SK-N-SH treated with all-trans-retinoic acid at 6 μM for 48 hours (cell line): ENCODE results near the gene EHMT2.
"Not testable (repeated sequence)": the region's sequence is repeated elsewhere in the genome, so short reads cannot be mapped to it uniquely, and the experiment has no call there.

Experiments
- ATAC-seq: fragments of 200-7000 bp; cut with Tn5 transposase; 3 replicates; pipeline ENCODE4 v1.9.1; 2020; ENCODE audit warnings: mild to moderate bottlenecking, moderate library complexity
- ARNTL ChIP-seq: fragments of 450-650 bp; formaldehyde crosslinking; IDR thresholded peaks from 2 replicates; pipeline ENCODE4 v1.5.0; 2020; ENCODE audit warnings: low read depth, mild to moderate bottlenecking, moderate library complexity, borderline replicate concordance
- BACH2 ChIP-seq: fragments of 250-450 bp; sonication (Bioruptor Pico); IDR thresholded peaks from 2 replicates; pipeline ENCODE4 v1.9.0; 2021; ENCODE audit warnings: mild to moderate bottlenecking, borderline replicate concordance
- CSDC2 ChIP-seq: fragments of 250-450 bp; sonication (Bioruptor Pico); IDR thresholded peaks from 2 replicates; pipeline ENCODE4 v1.5.0; 2020; ENCODE audit warnings: mild to moderate bottlenecking, moderate library complexity
- ISL1 ChIP-seq: fragments of 250-450 bp; sonication (Bioruptor Pico); IDR thresholded peaks from 2 replicates; pipeline ENCODE4 v2.1.2; 2022; ENCODE audit warnings: mild to moderate bottlenecking, moderate library complexity
- OSR1 ChIP-seq: fragments of 250-450 bp; sonication (Bioruptor Pico); IDR thresholded peaks from 2 replicates; pipeline ENCODE4 v1.8.0; 2022; ENCODE audit warnings: moderate library complexity, mild to moderate bottlenecking, inconsistent platforms
- PPARA ChIP-seq: fragments of 250-450 bp; sonication (Bioruptor Pico); IDR thresholded peaks from 2 replicates; pipeline ENCODE4 v1.5.0; 2020; ENCODE audit warnings: mild to moderate bottlenecking, borderline replicate concordance
- RARB ChIP-seq: fragments of 250-450 bp; sonication (Bioruptor Pico); IDR thresholded peaks from 2 replicates; pipeline ENCODE4 v1.8.0; 2021; ENCODE audit warnings: mild to moderate bottlenecking, moderate library complexity
- SNAI2 ChIP-seq: fragments of 250-450 bp; sonication (Bioruptor Pico); IDR thresholded peaks from 2 replicates; pipeline ENCODE4 v1.5.0; 2020; ENCODE audit warnings: mild to moderate bottlenecking, moderate library complexity
- TCF4 ChIP-seq: fragments of 250-450 bp; sonication (Bioruptor Pico); IDR thresholded peaks from 2 replicates; pipeline ENCODE4 v1.8.0; 2021; ENCODE audit warnings: mild to moderate bottlenecking, moderate library complexity, borderline replicate concordance
- TOX ChIP-seq: fragments of 250-450 bp; sonication (Bioruptor Pico); IDR thresholded peaks from 2 replicates; pipeline ENCODE4 v1.8.0; 2021; ENCODE audit warnings: mild to moderate bottlenecking, moderate library complexity, borderline replicate concordance
- ZC3H10 ChIP-seq: fragments of 250-450 bp; sonication (Bioruptor Pico); IDR thresholded peaks from 2 replicates; pipeline ENCODE4 v1.5.1; 2021; ENCODE audit warnings: mild to moderate bottlenecking, moderate library complexity
- ZFP3 ChIP-seq: fragments of 250-450 bp; sonication (Bioruptor Pico); IDR thresholded peaks from 2 replicates; pipeline ENCODE4 v1.5.0; 2020; ENCODE audit warnings: mild to moderate bottlenecking, moderate library complexity
- ZFP30 ChIP-seq: fragments of 450-650 bp; formaldehyde crosslinking; IDR thresholded peaks from 2 replicates; pipeline ENCODE4 v1.5.0; 2022; ENCODE audit warnings: mild to moderate bottlenecking, moderate library complexity
- ZNF565 ChIP-seq: fragments of 450-650 bp; formaldehyde crosslinking; conservative IDR thresholded peaks from 2 replicates; pipeline ENCODE4 v1.5.0; 2020; ENCODE audit warnings: low read depth, mild to moderate bottlenecking, moderate library complexity
- ZNF70 ChIP-seq: fragments of 450-650 bp; formaldehyde crosslinking; IDR thresholded peaks from 2 replicates; pipeline ENCODE4 v1.5.0; 2020; ENCODE audit warnings: mild to moderate bottlenecking, moderate library complexity
- ZNF8 ChIP-seq: fragments of 450-650 bp; formaldehyde crosslinking; IDR thresholded peaks from 2 replicates; pipeline ENCODE4 v1.5.0; 2020; ENCODE audit warnings: mild to moderate bottlenecking, moderate library complexity
- TF ChIP-seq, protein P1 (sequence below): fragments of 250-450 bp; sonication (Bioruptor Pico); IDR thresholded peaks from 2 replicates; pipeline ENCODE4 v1.8.0; 2021; ENCODE audit warnings: low read depth, mild to moderate bottlenecking, moderate library complexity, borderline replicate concordance
- TF ChIP-seq, protein P2 (sequence below): fragments of 250-450 bp; sonication (Bioruptor Pico); IDR thresholded peaks from 2 replicates; pipeline ENCODE4 v1.5.0; 2020; ENCODE audit warnings: mild to moderate bottlenecking, moderate library complexity
- TF ChIP-seq, protein P3 (sequence below): fragments of 250-450 bp; sonication (Bioruptor Pico); IDR thresholded peaks from 2 replicates; pipeline ENCODE4 v1.8.0; 2020; ENCODE audit warnings: mild to moderate bottlenecking, moderate library complexity, borderline replicate concordance
- TF ChIP-seq, protein P4 (sequence below): fragments of 250-450 bp; sonication (Bioruptor Pico); IDR thresholded peaks from 2 replicates; pipeline ENCODE4 v1.5.1; 2021; ENCODE audit warnings: mild to moderate bottlenecking, moderate library complexity
- TF ChIP-seq, protein P5 (sequence below): fragments of 250-450 bp; sonication (Bioruptor Pico); IDR thresholded peaks from 2 replicates; pipeline ENCODE4 v1.5.1; 2020; ENCODE audit warnings: low read depth, mild to moderate bottlenecking, moderate library complexity

The EHMT2 gene

DNA sequence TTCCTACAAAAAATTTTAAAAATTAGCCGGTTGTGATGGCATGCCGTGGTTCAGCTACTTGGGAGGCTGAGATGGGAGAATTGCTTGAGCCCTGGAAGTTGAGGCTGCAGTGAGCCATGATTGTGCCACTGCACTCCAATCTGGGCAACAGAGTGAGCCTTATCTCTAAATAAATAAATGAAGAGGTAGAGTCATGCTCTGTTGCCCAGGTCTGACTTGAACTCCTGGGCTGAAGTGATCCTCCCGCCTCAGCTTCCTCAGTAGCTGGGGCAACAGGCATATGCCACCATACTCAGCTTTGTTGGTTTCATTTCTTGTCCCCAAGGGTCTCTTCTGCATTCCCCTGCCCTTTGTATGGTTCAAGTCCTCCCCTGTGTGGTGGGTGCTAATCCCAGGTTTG is 53.0 kb downstream of the EHMT2 start:
- ATAC-seq: no peak

DNA sequence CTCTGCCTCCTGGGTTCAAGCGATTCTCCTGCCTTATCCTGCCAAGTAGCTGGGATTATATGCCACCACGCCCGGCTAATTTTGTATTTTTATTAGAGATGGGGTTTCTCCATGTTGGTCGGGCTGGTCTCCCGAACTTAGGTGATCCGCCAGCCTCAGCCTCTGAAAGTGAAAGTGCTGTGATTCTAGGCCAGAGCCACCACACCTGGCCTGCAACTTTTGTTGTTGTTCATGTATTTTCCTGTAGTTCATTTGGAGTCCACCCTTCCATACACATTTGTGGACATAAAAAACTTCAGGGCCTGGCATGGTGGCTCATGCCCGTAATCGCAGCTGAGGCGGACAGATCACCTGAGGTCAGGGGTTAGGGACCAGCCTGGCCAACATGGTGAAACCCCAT is 55.4 kb downstream of the EHMT2 start:
- TF ChIP-seq ZNF8 (no peak), ZC3H10 (CRISPR knock-in tag) (no peak), ARNTL (CRISPR knock-in tag) (no peak), TOX (CRISPR knock-in tag) (no peak), SNAI2 (CRISPR knock-in tag) (no peak), OSR1 (CRISPR knock-in tag) (no peak), RARB (CRISPR knock-in tag) (no peak), ZNF565 (no peak)
- TF ChIP-seq, protein P1, sequence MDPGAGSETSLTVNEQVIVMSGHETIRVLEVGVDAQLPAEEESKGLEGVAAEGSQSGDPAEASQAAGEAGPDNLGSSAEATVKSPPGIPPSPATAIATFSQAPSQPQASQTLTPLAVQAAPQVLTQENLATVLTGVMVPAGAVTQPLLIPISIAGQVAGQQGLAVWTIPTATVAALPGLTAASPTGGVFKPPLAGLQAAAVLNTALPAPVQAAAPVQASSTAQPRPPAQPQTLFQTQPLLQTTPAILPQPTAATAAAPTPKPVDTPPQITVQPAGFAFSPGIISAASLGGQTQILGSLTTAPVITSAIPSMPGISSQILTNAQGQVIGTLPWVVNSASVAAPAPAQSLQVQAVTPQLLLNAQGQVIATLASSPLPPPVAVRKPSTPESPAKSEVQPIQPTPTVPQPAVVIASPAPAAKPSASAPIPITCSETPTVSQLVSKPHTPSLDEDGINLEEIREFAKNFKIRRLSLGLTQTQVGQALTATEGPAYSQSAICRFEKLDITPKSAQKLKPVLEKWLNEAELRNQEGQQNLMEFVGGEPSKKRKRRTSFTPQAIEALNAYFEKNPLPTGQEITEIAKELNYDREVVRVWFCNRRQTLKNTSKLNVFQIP (CRISPR knock-in tag): no peak
- TF ChIP-seq, protein P2, sequence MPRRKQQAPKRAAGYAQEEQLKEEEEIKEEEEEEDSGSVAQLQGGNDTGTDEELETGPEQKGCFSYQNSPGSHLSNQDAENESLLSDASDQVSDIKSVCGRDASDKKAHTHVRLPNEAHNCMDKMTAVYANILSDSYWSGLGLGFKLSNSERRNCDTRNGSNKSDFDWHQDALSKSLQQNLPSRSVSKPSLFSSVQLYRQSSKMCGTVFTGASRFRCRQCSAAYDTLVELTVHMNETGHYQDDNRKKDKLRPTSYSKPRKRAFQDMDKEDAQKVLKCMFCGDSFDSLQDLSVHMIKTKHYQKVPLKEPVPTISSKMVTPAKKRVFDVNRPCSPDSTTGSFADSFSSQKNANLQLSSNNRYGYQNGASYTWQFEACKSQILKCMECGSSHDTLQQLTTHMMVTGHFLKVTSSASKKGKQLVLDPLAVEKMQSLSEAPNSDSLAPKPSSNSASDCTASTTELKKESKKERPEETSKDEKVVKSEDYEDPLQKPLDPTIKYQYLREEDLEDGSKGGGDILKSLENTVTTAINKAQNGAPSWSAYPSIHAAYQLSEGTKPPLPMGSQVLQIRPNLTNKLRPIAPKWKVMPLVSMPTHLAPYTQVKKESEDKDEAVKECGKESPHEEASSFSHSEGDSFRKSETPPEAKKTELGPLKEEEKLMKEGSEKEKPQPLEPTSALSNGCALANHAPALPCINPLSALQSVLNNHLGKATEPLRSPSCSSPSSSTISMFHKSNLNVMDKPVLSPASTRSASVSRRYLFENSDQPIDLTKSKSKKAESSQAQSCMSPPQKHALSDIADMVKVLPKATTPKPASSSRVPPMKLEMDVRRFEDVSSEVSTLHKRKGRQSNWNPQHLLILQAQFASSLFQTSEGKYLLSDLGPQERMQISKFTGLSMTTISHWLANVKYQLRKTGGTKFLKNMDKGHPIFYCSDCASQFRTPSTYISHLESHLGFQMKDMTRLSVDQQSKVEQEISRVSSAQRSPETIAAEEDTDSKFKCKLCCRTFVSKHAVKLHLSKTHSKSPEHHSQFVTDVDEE: no peak
- TF ChIP-seq, protein P3, sequence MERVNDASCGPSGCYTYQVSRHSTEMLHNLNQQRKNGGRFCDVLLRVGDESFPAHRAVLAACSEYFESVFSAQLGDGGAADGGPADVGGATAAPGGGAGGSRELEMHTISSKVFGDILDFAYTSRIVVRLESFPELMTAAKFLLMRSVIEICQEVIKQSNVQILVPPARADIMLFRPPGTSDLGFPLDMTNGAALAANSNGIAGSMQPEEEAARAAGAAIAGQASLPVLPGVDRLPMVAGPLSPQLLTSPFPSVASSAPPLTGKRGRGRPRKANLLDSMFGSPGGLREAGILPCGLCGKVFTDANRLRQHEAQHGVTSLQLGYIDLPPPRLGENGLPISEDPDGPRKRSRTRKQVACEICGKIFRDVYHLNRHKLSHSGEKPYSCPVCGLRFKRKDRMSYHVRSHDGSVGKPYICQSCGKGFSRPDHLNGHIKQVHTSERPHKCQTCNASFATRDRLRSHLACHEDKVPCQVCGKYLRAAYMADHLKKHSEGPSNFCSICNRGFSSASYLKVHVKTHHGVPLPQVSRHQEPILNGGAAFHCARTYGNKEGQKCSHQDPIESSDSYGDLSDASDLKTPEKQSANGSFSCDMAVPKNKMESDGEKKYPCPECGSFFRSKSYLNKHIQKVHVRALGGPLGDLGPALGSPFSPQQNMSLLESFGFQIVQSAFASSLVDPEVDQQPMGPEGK (CRISPR knock-in tag): no peak
- no peak; the same call in 2 of the 3 replicates for ATAC-seq

More for the DNA sequence above, 53.0 kb downstream of the EHMT2 start:
- TF ChIP-seq ISL1 (no peak), ZFP3 (CRISPR knock-in tag) (no peak)
- TF ChIP-seq, protein P4, sequence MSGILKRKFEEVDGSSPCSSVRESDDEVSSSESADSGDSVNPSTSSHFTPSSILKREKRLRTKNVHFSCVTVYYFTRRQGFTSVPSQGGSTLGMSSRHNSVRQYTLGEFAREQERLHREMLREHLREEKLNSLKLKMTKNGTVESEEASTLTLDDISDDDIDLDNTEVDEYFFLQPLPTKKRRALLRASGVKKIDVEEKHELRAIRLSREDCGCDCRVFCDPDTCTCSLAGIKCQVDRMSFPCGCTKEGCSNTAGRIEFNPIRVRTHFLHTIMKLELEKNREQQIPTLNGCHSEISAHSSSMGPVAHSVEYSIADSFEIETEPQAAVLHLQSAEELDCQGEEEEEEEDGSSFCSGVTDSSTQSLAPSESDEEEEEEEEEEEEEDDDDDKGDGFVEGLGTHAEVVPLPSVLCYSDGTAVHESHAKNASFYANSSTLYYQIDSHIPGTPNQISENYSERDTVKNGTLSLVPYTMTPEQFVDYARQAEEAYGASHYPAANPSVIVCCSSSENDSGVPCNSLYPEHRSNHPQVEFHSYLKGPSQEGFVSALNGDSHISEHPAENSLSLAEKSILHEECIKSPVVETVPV (CRISPR knock-in tag): no peak
- TF ChIP-seq, protein P3 (CRISPR knock-in tag): no peak

DNA sequence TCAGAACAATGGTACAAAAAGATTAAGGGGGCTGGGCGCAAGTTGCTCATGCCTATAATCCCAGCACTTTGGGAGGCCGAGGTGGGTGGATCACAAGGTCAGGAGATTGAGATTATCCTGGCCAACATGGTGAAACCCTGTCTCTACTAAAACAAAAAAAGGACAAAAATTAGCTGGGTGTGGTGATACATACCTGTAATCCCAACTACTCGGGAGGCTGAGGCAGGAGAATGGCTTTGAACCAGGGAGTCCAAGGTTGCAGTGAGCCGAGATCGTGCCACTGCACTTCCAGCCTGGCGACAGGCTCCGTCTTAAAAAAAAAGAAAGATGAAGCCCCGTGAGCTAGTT is 57.7 kb downstream of the EHMT2 start:
- not testable (repeated sequence) for ATAC-seq

DNA sequence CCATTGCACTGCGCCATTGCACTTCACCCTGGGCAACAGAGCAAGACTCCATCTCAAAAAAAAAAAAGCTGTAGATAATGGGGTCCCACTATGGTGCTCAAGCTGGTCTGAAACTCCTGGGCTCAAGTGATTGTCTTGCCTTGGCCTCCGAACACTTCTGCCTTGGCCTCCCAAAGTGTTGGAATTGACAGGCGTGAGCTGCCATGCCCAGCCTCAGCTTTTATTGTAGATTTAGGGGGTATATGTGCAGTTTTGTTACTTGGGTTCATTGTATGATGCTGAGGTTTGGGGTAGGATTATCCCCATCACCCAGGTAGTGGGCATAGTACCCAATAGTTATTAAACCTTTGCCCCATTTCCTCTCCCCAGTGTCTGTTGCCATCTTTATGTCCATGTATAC is 58.5 kb downstream of the EHMT2 start:
- no peak for ATAC-seq
- TF ChIP-seq, protein P5, sequence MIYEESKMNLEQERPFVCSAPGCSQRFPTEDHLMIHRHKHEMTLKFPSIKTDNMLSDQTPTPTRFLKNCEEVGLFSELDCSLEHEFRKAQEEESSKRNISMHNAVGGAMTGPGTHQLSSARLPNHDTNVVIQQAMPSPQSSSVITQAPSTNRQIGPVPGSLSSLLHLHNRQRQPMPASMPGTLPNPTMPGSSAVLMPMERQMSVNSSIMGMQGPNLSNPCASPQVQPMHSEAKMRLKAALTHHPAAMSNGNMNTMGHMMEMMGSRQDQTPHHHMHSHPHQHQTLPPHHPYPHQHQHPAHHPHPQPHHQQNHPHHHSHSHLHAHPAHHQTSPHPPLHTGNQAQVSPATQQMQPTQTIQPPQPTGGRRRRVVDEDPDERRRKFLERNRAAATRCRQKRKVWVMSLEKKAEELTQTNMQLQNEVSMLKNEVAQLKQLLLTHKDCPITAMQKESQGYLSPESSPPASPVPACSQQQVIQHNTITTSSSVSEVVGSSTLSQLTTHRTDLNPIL: no peak
- no peak for TF ChIP-seq ISL1
- no peak for TF ChIP-seq ZFP30 (CRISPR knock-in tag)
- no peak for TF ChIP-seq TOX (CRISPR knock-in tag)
- no peak for TF ChIP-seq PPARA (CRISPR knock-in tag)
- TF ChIP-seq TCF4 (CRISPR knock-in tag): no peak
- TF ChIP-seq BACH2 (CRISPR knock-in tag): no peak
- TF ChIP-seq CSDC2 (CRISPR knock-in tag): no peak
- no peak for TF ChIP-seq ZNF70

DNA sequence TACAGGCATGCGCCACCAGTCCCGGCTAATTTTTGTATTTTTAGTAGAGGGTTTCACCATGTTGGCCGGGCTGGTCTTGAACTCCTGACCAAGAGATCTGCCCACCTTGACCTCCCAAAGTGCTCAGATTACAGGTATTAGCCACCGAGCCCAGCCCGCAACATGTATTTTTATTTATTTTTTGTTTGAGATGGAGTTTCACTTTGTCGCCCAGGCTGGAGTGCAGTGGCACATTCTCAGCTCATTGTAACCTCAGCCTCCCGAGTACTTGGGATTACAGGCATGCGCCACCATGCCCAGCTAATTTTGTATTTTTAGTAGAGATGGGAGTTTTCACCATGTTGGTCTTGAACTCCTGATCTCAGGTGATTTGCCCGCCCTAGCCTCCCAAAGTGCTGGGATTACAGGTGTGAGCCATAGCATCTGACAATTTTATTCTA is 59.4 kb downstream of the EHMT2 start:
- not testable (repeated sequence) for ATAC-seq
